ENCODE measurements around the gene TCF19. TPM values are rescaled to one million over a fixed set of nuclear protein-coding genes. Genes with fewer than 3 reads are reported as not detected.
A peak's percentile ranks its signal among the peaks of the same experiment; 100 is the strongest.

TCF19 gene
- total RNA-seq, 6 donors from 2014 or later, result 4.2 to 10.0 (median 5.3) TPM

GRCh38 chr6:31135710-31136109 is 22.7 kb upstream of the TCF19 start:
- Histone ChIP-seq H3K27me3 (no peaks in the 10 kb centered on the region), H3K9me3 (no peaks in the 10 kb centered on the region), H3K27ac (no peak overlapping the region), H3K4me3 (no peak overlapping the region), H3K4me1 (peaks cover 6 to 14% (median 11%) of the 10 kb centered on the region in 4 donors), H3K36me3 (no peaks in the 10 kb centered on the region)
- ATAC-seq (ENCODE audit: low FRiP score in 2 of 2), result no peak
- no peak for DNase-seq
- WGBS, 2 donors, result 85 to 87% methylated on average over 10 of the region's 10 CpGs
- no peak for TF ChIP-seq POLR2A (IDR thresholded peaks at IDR 0.05)
- TF ChIP-seq POLR2AphosphoS5 (IDR thresholded peaks at IDR 0.05), result no peak
- TF ChIP-seq CTCF (IDR thresholded peaks at IDR 0.05), result no peak
- TF ChIP-seq EP300 (IDR thresholded peaks at IDR 0.05), result no peak

GRCh38 chr6:31138982-31139381 is 19.4 kb upstream of the TCF19 start, which contains the start of gene PSORS1C2:
Gene PSORS1C2 (minus strand): TSS chr6:31139066. CDS start chr6:31139026, 40 bp downstream.
- Histone ChIP-seq H3K27ac (peak within 1 kb of the TSS in 1 of 4 donors; percentile 5), H3K9me3 (no peaks in the 10 kb centered on the region), H3K4me1 (peaks cover 10 to 18% (median 13%) of the 10 kb centered on the region in 4 donors), H3K4me3 (no peak within 1 kb of the TSS), H3K27me3 (no peaks in the 10 kb centered on the region), H3K36me3 (peaks cover 0 to 2% (median 0%) of the 10 kb centered on the region in 4 donors)
- TF ChIP-seq POLR2AphosphoS5 (IDR thresholded peaks at IDR 0.05) (no peak), POLR2A (IDR thresholded peaks at IDR 0.05) (no peak), EP300 (IDR thresholded peaks at IDR 0.05) (no peak), CTCF (IDR thresholded peaks at IDR 0.05) (no peak)
- 77 to 94% methylated on average over 4 of the region's 4 CpGs for WGBS, 2 donors
- DNase-seq, result no peak
- ATAC-seq (ENCODE audit: low FRiP score in 2 of 2), result no peak

- DNase-seq, result no peak
- H3K27ac ChIP-seq, result peak overlapping the region in 1 of 4 donors; percentile 5
- ATAC-seq (ENCODE audit: low FRiP score in 2 of 2), result no peak
- peaks cover 0 to 8% (median 5%) of the 10 kb centered on the region in 4 donors for H3K36me3 ChIP-seq
- H3K9me3 ChIP-seq, result no peaks in the 10 kb centered on the region
- TF ChIP-seq POLR2A (IDR thresholded peaks at IDR 0.05), result no peak
- no peak for TF ChIP-seq CTCF (IDR thresholded peaks at IDR 0.05)
- TF ChIP-seq EP300 (IDR thresholded peaks at IDR 0.05), result no peak
- no peak for TF ChIP-seq POLR2AphosphoS5 (IDR thresholded peaks at IDR 0.05)
- 23 to 41% methylated on average over 4 of the region's 4 CpGs for WGBS, 2 donors
- H3K4me3 ChIP-seq, result no peak overlapping the region
- H3K27me3 ChIP-seq, result no peaks in the 10 kb centered on the region
- peaks cover 10 to 18% (median 13%) of the 10 kb centered on the region in 4 donors for H3K4me1 ChIP-seq
Measured at GRCh38 chr6:31139599-31139998, 18.8 kb upstream of the TCF19 start.

- Histone ChIP-seq H3K27ac (no peak overlapping the region), H3K27me3 (no peaks in the 10 kb centered on the region), H3K4me3 (no peak overlapping the region), H3K4me1 (peaks cover 10 to 18% (median 13%) of the 10 kb centered on the region in 4 donors), H3K9me3 (no peaks in the 10 kb centered on the region), H3K36me3 (peaks cover 0 to 13% (median 11%) of the 10 kb centered on the region in 4 donors)
- TF ChIP-seq EP300 (IDR thresholded peaks at IDR 0.05), result no peak
- no peak for TF ChIP-seq POLR2AphosphoS5 (IDR thresholded peaks at IDR 0.05)
- no peak for TF ChIP-seq CTCF (IDR thresholded peaks at IDR 0.05)
- TF ChIP-seq POLR2A (IDR thresholded peaks at IDR 0.05), result no peak
- 76 to 90% methylated on average over 5 to 15 of the region's 15 CpGs for WGBS, 2 donors
- ATAC-seq (ENCODE audit: low FRiP score in 2 of 2), result no peak
- DNase-seq, result no peak
Measured at GRCh38 chr6:31140643-31141042, 17.7 kb upstream of the TCF19 start.

- DNase-seq (no peak), ATAC-seq (ENCODE audit: low FRiP score in 2 of 2) (no peak)
- H3K27ac ChIP-seq, result peak overlapping the region in 1 of 4 donors; percentile 30
Measured at GRCh38 chr6:31142361-31142761, 16.0 kb upstream of the TCF19 start.

More at GRCh38 chr6:31142361-31142761, 16.0 kb upstream of the TCF19 start:
- 61 to 66% methylated on average over 2 of the region's 2 CpGs for WGBS, 2 donors
- TF ChIP-seq POLR2AphosphoS5 (IDR thresholded peaks at IDR 0.05), result no peak
- TF ChIP-seq EP300 (IDR thresholded peaks at IDR 0.05), result no peak
- TF ChIP-seq CTCF (IDR thresholded peaks at IDR 0.05), result no peak
- no peak for TF ChIP-seq POLR2A (IDR thresholded peaks at IDR 0.05)
- H3K9me3 ChIP-seq, result no peaks in the 10 kb centered on the region
- H3K4me3 ChIP-seq, result no peak overlapping the region
- H3K27me3 ChIP-seq, result no peaks in the 10 kb centered on the region
- peaks cover 8 to 18% (median 12%) of the 10 kb centered on the region in 4 donors for H3K4me1 ChIP-seq
- peaks cover 0 to 13% (median 11%) of the 10 kb centered on the region in 4 donors for H3K36me3 ChIP-seq

Data from upper lobe of left lung (tissue), 6 donors.